HG03135 (cell line): ENCODE data around the gene CEP41.

Experiments
- ATAC-seq: cut with Tn5 transposase; IDR thresholded peaks from one replicate; pipeline ENCODE4 v1.9.1; 2021; ENCODE audit warnings: mild to moderate bottlenecking, moderate library complexity; ENCODE audit not compliant: unreplicated experiment

The CEP41 gene, protein sequence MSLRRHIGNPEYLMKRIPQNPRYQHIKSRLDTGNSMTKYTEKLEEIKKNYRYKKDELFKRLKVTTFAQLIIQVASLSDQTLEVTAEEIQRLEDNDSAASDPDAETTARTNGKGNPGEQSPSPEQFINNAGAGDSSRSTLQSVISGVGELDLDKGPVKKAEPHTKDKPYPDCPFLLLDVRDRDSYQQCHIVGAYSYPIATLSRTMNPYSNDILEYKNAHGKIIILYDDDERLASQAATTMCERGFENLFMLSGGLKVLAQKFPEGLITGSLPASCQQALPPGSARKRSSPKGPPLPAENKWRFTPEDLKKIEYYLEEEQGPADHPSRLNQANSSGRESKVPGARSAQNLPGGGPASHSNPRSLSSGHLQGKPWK

DNA sequence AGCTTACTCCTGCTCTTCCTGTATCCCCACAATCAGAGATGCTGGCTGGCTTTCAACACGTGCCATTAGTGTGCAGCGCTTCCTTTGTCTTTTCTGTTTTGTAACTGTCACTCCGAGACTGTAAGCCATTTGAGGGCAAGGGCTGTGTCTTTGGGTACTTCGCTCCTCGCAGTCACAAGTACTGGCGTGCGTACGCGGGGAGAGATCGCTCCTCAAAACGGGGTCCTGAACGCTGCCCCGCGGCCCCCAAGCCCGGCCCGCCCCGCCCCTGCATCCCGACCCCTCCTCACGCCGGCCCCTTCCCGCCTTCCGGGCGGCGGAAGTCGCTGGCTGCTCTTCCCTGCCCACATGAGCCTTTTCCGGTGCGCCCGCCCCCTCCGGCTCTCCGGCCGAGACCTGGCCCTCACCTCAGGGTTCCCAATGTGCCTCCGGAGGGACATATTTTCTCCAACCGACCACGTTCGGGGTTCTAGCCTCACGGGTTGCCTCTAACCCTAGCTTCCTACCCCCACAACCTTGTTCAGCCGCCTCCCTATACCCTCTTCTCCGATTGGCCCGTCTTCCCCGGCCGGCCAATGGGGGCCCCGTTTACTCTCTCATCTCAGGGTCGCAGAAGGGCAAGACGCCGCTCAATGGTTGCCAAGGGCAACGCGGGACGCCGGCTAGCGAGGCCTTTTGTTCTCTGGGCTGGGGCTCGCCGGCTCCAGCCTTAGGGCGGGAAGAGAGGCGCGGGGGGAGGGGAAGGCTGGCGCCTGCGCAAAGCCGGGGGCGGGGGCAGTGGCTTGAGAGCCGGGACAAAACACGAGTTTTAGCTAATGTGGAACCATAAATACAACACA lies at the start of gene CEP41:
Gene CEP41, minus strand, starts transcription at position 490 of the 839 bp plus-strand sequence. Its CDS starts 50 bp downstream, at position 440.
- ATAC-seq, result peak; percentile 98

DNA sequence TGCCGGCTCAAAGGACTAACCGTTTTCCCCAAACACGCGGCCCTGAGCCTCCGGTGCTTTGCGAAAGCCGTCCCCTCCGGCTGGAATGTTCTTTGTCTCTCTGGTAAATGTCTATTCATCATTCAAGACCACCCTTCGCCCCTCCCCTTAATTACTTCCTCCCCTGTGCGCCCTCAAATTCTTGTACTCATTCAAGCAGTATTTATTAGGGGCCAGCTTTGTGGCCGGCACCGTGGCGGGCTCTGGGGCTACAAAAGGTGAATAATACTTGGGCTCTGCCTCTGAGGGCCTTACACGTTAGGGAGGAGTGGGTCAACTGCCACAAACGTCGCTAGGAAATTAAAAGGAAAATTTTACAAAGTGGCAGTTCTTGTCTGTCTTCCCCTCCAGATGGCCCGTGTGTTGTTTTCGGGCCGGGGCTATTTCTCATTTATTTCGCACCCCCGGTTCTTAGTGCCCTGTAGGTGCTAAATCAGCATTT lies 49.5 kb upstream of the CEP41 start:
- ATAC-seq, result no peak

DNA sequence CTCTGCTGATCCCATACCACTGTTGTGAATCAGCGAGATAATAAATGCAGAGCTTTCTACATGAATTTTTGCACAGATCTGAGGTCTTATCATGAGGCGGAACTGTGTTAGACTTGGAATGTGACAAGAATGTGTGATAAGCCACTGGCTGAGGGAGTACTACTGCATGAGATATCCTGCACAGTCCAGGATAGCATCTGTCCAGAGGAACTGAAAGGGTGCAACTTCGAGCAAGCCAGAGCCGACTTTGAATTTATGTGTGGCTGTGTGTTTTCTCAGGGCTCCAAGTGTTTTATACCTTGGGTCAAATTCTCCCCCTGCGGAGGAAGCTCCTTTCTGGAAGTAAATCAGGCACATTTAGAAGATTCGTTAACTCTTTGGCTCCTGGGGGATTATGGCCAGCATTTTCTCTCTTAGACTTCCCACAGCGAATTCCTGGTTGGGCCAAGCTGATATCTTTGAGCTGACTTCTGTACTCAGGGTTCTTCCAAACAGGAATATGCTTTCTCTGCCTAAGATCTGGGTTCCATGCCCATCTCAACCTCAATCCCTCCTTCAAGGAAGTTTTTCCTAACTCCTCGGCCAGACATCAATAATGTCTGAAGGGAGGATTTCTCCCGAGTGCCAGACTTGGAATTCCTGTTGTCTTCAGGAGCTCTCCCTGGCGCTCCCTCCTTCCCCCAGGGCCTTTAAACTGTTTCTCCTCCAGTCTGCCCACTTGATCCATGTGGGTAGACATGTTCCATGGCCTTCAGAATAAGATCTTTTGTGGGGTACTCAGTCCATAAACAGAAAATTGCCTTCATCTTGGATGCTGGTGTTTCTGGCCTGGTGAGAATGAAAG lies 48.5 kb upstream of the CEP41 start:
- ATAC-seq, result no peak

DNA sequence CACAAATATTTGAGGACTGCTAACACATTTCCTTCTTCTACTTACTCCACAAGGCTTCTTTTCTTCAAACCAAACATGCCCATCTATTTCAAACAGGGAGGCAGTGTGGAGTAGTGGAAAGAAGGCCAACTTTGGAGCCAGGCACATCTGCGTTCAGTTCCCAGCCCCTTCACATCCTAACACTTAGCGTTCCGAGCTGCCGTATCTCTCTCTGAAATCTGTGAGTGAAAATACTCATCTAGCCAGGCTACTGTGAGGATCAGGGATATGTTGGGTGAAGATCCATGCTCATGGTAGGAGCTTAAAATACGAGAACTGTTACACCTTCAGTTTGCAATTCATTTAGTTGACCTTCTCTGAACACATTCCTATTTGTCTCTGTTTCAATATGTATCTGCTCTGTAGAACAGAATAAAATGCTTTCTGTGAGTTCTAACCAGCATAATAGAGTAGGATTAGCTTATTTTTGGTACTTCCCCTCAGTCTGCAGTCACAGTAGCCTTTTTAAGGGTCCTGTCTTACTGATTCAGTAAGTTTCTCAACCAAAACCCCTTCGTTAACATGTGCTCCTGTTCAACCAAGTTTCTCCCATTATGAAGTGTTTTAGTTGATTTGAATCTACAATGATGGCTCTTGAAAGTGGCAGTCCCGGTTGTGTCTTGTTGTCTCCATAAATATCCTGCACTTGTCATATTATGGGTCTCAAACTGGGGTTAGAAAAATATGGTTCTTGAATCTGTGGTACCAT lies 47.8 kb upstream of the CEP41 start:
- ATAC-seq, result no peak

DNA sequence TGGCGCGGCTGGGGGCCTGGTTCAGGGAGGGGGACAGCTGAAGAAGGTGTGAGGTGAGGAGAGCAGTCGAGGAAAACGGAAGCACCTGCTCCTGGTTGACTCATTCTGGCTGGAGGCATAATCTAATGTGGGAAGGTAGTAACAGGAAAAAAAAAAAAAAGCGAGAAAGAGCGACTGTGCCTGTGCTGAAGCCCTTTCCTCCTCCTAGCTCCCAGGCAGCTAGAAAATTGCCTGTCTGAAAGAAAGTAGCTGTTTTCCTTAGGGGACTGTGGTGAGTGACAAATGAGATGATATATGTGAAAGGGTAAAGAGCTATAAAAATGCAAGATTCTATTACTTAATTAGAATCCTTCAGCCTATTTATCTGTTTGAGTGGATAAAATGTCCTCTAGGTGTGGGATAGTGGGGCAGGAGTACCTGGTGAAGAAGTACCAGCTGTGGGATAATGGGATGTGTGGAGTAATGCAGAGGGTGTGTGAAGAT lies 46.2 kb upstream of the CEP41 start:
- ATAC-seq, result no peak

DNA sequence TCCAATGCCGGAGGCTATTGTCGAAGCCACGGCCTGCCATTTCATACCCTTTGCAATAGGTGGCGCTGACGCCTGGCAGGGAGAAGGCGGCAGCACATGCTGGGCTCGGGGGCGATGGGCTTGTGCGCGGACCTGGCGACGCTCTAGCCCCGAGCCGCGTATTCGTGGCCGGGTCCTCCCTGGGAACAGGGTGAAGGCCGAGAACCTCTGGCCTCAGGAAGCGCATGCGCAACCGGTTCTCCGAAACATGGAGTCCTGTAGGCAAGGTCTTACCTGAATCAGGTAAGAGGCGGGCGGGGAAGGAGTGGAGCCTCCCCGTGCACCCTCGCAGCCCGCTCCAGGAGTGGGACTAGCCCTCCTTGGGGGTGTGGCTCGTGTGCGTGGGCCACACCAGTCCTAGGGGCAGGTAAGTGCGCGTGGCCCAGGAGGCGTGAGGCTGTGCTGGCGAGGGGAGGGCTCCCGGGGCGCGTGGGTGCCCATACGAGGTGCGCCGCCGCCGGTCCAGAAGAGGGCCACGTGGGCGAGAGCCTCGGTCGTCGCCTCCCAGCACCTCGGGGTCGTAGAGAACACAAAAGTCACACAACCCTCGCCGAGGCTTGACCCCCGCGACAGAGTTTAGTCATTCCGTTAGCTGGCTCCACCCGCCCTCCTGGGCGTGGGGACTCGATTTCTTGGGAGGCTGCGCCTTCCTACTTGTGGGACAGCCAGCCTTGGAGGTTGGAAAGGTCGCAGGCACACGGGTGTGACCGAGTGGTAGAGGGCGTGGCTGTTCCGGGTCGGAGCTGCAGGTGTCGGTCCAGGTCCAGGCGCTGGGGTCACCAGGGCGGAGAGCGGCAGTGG lies 45.5 kb upstream of the CEP41 start:
- ATAC-seq, result no peak

DNA sequence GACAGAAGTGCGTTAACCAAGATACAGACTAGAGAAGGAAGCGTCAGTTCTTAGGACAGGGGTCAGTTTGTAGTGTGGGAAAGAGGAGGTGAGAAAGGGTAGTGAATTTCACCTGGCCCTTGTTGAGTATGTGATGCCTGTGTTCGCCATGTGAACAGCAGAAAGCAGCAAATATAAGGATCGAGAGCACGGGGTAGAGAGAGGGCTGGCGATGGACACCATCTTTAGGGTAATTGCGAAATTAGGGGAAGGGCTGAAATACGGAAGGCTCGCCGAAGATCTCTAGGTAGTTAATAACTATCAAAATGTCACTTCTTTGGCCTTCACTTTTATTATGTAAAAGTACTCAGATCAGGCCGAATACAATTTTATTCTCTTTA lies 44.9 kb upstream of the CEP41 start:
- no peak for ATAC-seq

DNA sequence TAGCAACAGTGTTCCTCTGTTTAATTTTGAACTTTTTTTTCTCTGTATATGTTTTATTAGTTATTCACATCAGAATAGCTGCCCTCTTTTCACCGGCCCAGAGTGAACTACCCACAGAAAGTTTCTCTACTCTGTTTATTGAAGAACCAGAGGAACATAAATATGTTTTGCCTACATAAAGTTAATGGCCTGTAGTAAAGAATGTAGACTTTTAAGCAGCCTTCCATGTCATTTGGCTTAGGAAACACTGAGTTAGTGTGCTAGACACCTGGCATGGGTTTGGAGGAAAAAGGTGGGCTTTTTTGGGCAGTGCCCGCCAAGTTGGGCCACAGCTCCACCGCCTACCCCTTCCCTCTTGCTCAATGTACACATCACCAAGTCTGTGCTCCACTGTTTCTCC lies 42.2 kb upstream of the CEP41 start:
- no peak for ATAC-seq

DNA sequence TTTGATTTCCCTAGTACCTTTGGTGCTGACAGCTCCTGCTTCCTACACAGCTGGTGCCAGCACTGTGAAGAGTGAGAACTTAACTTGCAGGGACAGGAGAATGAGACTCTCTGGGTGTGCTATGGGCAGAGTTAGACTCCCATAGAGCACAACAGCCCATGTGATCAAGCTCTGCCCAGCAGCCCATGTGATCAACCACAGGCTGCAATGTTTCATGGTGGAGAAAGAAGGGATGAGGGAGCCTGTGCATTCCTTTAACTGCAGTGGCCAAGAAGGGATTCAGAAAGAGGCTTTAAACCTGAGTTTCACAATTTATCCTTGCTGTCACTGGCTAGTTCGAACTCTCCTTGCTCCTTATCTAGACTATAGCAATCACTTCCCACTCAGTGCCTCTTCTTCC lies 41.1 kb upstream of the CEP41 start:
- ATAC-seq, result no peak

DNA sequence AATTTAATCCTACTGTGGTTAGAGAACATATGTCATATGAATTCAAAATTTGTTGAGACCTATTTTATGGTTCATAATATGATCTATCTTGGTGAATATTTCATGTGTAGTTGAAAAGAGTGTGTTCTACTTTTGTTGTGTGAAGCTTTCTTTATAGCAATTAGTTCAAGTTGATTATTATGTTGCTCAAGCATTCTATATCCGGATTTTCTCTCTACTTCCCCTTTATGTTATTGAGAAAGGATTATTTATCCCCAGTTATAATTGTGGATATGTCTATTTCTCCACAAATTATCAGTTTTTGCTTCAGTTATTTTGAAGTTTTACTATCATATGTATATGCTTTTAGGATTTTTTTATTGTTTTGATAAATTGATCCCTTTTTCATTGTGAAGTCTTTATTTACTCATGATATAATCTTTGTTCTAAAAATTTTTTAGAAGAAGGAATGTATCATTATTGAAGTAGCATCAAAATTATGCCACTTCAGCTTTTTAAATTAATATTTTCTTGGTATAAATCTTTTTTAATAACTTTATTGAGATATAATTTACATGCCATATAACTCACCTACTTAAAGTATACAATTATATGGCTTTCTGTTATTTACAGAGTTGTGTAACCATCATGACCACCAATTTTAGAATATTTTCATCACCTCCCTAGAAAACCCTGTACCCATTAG lies 39.0 kb upstream of the CEP41 start:
- no peak for ATAC-seq

DNA sequence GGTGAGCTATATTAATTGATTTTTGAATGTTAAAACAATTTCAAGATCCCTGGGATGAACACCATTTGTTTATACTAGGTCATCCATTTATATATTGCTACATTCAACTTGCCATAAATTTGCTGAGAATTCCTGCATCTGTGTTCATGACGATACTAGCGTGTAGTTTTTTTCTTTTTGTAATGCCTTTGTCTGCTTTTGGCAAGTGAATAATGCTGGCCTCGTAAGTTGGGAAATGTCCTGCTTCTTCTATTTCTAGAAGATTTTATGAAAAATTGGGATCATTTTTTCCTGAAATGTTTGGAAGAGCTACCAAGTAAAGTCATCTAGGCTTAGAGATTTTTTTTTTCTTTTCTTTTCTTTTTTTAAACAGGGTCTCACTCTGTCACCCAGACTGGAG lies 38.2 kb upstream of the CEP41 start:
- no peak for ATAC-seq

DNA sequence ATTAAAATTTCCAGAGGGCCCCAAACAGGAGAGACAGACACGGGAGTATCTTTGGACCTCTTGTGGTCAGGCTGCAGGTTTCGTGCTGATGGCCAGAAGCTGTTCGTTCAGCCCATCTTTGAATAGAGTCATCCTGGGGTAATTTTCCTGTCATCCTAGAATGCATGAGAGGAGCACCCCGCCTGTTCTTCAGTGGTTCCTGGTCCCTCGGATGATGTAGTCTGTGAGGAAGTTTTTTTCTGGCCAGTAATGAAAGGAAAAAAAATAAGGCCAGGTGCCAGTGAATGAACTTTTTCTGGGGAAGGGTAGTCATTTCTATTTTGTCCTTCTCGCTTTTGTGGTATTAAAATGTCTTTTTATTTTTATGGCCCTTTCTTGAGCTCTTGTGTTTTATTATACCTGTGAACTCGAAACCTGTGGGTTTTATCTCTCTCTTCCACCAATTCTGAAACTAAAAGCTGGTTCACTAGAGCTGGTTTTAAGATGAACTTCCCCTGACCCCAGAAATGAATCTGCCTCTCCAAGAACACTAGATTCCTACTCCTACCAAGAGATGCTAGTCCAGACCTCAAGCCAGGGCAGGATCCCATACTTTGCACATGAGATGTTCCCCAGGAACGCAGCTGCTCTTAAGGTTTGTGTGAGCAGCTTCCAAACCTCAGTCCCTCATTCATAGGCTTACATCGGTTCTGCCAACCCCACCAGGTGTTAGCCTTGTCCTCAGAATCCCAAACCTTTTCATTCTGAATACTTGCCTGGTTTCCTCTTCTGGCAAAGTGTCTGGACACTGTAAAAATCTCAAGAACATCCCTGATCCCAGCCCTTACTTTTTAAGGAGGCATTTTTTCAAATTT lies 35.7 kb upstream of the CEP41 start:
- ATAC-seq, result peak; percentile 95

DNA sequence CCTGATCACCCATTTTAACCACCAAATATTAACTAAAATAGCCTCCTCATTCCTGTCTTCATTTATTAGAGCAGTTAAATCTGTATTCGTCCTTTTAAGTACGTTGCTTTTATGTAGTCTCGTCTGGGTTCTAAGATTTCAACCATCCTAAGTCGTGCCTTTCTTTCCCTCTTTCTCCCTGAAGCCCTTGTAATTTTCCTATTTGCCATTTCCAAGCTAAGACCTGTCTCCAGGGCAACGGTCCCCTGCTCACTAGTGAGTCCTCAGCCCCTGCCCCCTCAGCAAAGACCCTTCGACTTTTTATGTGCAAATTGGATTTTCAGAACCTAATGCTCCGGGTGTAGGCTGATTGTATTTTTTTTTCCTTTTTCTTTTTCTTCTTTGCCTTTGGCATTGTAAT lies 35.0 kb upstream of the CEP41 start:
- no peak for ATAC-seq

DNA sequence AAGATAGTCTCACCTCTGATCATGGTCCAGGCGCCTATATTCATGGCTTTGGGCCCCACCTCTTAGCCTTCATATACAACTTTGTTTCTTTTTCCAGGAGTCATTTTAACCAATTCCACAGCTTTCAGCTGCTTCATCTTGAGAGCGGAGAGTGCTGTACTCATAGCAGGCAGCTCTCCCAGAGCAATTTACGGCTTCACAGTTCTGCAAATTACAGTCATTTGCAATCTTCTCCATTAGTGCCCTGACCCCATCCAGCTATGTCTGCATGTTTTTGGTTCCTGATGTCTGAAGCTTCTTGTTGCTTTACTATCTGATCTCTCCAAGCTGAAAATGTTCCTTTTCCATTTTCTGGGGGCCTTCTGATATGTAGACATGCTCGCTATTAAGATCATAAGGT lies 33.1 kb upstream of the CEP41 start:
- no peak for ATAC-seq

DNA sequence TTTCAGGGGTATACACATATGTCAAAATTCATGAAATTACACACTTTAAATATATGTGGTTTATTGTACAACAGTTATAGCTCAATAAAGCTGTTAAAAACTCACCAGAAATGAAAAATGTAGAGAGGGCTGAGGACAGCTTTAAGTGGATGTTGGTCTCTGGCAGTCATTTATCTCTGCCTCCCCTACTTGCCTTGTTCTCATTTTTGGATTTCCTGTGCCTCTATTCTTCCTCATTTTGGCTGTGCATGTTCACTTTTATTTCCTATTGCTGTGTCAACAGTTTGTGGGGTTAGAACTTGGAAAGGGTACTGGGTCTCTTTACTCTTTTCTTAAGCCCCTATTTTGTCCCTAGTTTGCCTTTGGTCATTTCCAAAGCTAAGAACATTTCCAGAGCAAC lies 32.5 kb upstream of the CEP41 start:
- no peak for ATAC-seq

DNA sequence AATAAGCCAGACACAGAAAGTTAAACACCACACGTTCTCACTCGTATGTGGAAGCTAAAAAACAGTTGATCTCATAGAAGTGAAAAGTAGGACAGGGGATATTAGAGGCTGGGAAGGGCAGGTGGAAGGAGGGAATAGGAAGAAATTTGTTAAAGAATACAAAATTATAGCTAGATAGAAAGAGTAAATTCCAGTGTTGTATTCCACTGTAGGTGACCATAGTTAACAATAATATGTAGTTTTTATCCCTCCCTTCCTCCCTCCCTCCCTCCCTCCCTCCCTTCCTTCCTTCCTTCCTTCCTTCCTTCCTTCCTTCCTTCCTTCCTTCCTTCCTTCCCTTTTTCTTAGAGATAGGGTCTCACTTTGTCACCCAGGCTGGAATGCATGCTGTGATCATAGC lies 31.2 kb upstream of the CEP41 start:
- ATAC-seq, result no peak

DNA sequence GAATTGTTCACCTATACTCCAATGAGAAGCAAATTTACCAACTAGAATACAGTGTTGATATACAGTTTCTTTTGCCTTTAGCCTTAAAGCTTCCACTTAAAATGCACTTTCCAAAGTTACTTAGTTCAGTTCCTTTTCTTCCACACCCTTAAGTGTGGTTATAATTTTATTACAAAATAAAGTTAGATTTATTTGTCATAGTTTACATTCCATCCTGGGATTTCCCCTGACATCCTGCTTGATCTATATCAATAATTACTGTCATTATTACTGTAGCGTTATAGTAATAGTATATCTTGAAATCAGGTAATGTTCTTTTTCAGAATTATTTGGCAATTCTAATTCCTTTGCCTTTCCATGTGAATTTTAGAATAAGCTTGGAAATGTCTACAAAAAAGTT lies 27.8 kb upstream of the CEP41 start:
- no peak for ATAC-seq
